Bronchial epithelial cell (primary cell): ENCODE results near the gene ZNF419. TPM values are rescaled to one million over a fixed set of nuclear protein-coding genes. Genes with fewer than 3 reads are reported as not detected.

Experiments
- DNase-seq: peaks from one replicate; pipeline ENCODE4 v3.0.0-alpha.2; 2010; ENCODE audit warnings: low read depth
- FAIRE-seq: peaks from 2 replicates; lab custom pipeline; 2011; peaks lifted over from hg19 to GRCh38; lab: Jason Lieb, UNC
- H3K27me3 ChIP-seq: 2 replicates; pipeline ENCODE4 v1.5.1; 2011; ENCODE audit warnings: low read length; ENCODE audit not compliant: control insufficient read depth, insufficient read depth
- H3K36me3 ChIP-seq: 2 replicates; pipeline ENCODE4 v1.5.1; 2011; ENCODE audit warnings: low read length; ENCODE audit not compliant: control insufficient read depth, insufficient read depth
- H3K4me3 ChIP-seq: 2 replicates; pipeline ENCODE4 v1.5.1; 2011; ENCODE audit warnings: mild to moderate bottlenecking, low read depth, low read length, control low read depth
- total RNA-seq: library from RNA; depleted of rRNA; stranded (reverse); fragments of >200 nt; gene quantifications from 2 replicates; pipeline ENCODE4 v1.2.1, GENCODE V29; 2014
- TF ChIP-seq, protein P1 (sequence below): IDR thresholded peaks from 2 replicates; pipeline ENCODE4 v1.5.1; 2011; ENCODE audit warnings: mild to moderate bottlenecking, moderate library complexity, low read length, control low read depth, inconsistent platforms; ENCODE audit not compliant: insufficient read depth, severe bottlenecking

ZNF419 gene
- total RNA-seq, 1 donor from 2014 or later = 17.6 TPM

DNA sequence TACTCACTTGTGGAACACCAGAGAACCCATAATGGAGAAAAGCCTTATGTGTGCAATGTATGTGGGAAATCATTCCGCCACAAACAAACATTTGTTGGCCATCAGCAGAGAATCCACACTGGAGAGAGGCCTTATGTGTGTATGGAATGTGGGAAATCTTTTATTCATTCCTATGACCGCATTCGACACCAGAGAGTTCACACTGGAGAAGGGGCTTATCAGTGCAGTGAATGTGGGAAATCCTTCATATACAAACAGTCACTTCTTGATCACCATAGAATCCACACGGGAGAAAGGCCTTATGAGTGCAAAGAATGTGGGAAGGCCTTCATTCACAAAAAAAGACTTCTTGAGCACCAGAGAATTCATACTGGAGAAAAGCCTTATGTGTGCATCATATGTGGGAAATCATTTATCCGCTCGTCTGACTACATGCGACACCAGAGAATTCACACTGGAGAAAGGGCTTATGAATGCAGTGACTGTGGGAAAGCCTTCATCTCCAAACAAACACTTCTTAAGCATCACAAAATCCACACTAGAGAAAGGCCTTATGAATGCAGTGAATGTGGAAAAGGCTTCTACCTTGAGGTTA, 50.5 kb downstream of the ZNF419 start:
- FAIRE-seq (no peak), DNase-seq (no peak)
- TF ChIP-seq, protein P1, sequence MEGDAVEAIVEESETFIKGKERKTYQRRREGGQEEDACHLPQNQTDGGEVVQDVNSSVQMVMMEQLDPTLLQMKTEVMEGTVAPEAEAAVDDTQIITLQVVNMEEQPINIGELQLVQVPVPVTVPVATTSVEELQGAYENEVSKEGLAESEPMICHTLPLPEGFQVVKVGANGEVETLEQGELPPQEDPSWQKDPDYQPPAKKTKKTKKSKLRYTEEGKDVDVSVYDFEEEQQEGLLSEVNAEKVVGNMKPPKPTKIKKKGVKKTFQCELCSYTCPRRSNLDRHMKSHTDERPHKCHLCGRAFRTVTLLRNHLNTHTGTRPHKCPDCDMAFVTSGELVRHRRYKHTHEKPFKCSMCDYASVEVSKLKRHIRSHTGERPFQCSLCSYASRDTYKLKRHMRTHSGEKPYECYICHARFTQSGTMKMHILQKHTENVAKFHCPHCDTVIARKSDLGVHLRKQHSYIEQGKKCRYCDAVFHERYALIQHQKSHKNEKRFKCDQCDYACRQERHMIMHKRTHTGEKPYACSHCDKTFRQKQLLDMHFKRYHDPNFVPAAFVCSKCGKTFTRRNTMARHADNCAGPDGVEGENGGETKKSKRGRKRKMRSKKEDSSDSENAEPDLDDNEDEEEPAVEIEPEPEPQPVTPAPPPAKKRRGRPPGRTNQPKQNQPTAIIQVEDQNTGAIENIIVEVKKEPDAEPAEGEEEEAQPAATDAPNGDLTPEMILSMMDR = no peak
- Histone ChIP-seq H3K4me3 (no peak overlapping the region), H3K36me3 (peaks cover 8% of the 10 kb centered on the region), H3K27me3 (no peaks in the 10 kb centered on the region)

Other genes starting within 250 kb of the ZNF419 start
- 21.9 and 27.9 TPM in 2 replicates for gene ZNF805, start 247.1 kb upstream of the ZNF419 start, total RNA-seq
- 126 and 131 TPM in 2 replicates for gene ZNF460, start 207.3 kb upstream of the ZNF419 start, total RNA-seq
- 13.2 and 14.7 TPM in 2 replicates for gene ZNF543, start 167.3 kb upstream of the ZNF419 start, total RNA-seq
- gene ZNF304, start 136.5 kb upstream of the ZNF419 start, total RNA-seq = 12.7 and 13.7 TPM in 2 replicates
- gene TRAPPC2B, start 124.2 kb upstream of the ZNF419 start, total RNA-seq = 13.7 and 16.5 TPM in 2 replicates
- gene ZNF547, start 124.2 kb upstream of the ZNF419 start, total RNA-seq = 3.6 and 3.9 TPM in 2 replicates
- gene ZNF548, start 97.9 kb upstream of the ZNF419 start, total RNA-seq = 30.1 and 31.9 TPM in 2 replicates
- gene ZNF17, start 76.6 kb upstream of the ZNF419 start, total RNA-seq = 9.0 and 11.3 TPM in 2 replicates
- 18.4 and 23.2 TPM in 2 replicates for gene ZNF749, start 52.4 kb upstream of the ZNF419 start, total RNA-seq
- 0.53 and 1.2 TPM in 2 replicates for gene VN1R1, start 30.6 kb upstream of the ZNF419 start, total RNA-seq
- gene ZNF772, start 10.2 kb upstream of the ZNF419 start, total RNA-seq = 11.8 and 24.3 TPM in 2 replicates
- gene ZNF773, start 12.2 kb downstream of the ZNF419 start, total RNA-seq = 20.5 and 31.7 TPM in 2 replicates
- 6.9 and 7.6 TPM in 2 replicates for gene ZNF549, start 39.6 kb downstream of the ZNF419 start, total RNA-seq
- gene ZNF550, start 72.1 kb downstream of the ZNF419 start, total RNA-seq = 6.3 and 9.7 TPM in 2 replicates
- 5.5 and 7.4 TPM in 2 replicates for gene ZNF416, start 91.2 kb downstream of the ZNF419 start, total RNA-seq
- gene ZIK1, start 96.4 kb downstream of the ZNF419 start, total RNA-seq = 7.4 and 8.4 TPM in 2 replicates
- 3.7 and 3.9 TPM in 2 replicates for gene ZNF530, start 112.1 kb downstream of the ZNF419 start, total RNA-seq
- gene ZNF134, start 126.5 kb downstream of the ZNF419 start, total RNA-seq = 17.1 and 23.2 TPM in 2 replicates
- gene ZNF211, start 145.4 kb downstream of the ZNF419 start, total RNA-seq = 11.1 and 13.8 TPM in 2 replicates
- 0.13 TPM in 1 of 2 replicates, not detected in the other for gene ZSCAN4, start 181.2 kb downstream of the ZNF419 start, total RNA-seq
- gene ZNF551, start 194.2 kb downstream of the ZNF419 start, total RNA-seq = 6.5 and 6.8 TPM in 2 replicates
- gene ZNF154, start 221.5 kb downstream of the ZNF419 start, total RNA-seq = 0.53 and 1.2 TPM in 2 replicates
- 5.8 and 7.3 TPM in 2 replicates for gene ZNF671, start 239.9 kb downstream of the ZNF419 start, total RNA-seq